Vagina (tissue), 2 donors: ENCODE measurements around the gene CELA1.

Experiments used
- POLR2A ChIP-seq, 2 donors: fragments of 450-650 bp; IDR thresholded peaks; one replicate each; pipeline ENCODE4 v1.6.1; 2017; ENCODE audit warnings: antibody characterized with exemption in 2 of 2, mild to moderate bottlenecking in 2 of 2, moderate library complexity in 2 of 2
- TF ChIP-seq, protein P1 (sequence below), 3 experiments: fragments of 450-650 bp in 2 of 3; fragments of 200-600 bp in 1 of 3; sonication (generic) in 1 of 3; IDR thresholded peaks; one replicate each; pipeline ENCODE4 v1.5.1; 2017 to 2019; ENCODE audit warnings: antibody characterized with exemption in 3 of 3, mild to moderate bottlenecking in 2 of 3, moderate library complexity in 2 of 3

GRCh38 chr12:51381226-51382079 lies 35.0 kb upstream of the CELA1 start:
- TF ChIP-seq, protein P1, sequence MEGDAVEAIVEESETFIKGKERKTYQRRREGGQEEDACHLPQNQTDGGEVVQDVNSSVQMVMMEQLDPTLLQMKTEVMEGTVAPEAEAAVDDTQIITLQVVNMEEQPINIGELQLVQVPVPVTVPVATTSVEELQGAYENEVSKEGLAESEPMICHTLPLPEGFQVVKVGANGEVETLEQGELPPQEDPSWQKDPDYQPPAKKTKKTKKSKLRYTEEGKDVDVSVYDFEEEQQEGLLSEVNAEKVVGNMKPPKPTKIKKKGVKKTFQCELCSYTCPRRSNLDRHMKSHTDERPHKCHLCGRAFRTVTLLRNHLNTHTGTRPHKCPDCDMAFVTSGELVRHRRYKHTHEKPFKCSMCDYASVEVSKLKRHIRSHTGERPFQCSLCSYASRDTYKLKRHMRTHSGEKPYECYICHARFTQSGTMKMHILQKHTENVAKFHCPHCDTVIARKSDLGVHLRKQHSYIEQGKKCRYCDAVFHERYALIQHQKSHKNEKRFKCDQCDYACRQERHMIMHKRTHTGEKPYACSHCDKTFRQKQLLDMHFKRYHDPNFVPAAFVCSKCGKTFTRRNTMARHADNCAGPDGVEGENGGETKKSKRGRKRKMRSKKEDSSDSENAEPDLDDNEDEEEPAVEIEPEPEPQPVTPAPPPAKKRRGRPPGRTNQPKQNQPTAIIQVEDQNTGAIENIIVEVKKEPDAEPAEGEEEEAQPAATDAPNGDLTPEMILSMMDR (IDR thresholded peaks at IDR 0.05) = no peak
- TF ChIP-seq POLR2A (IDR thresholded peaks at IDR 0.05) = no peak
